HG03097 (cell line): ENCODE results near the gene TBX15.

Experiments
- ATAC-seq: cut with Tn5 transposase; IDR thresholded peaks from one replicate; pipeline ENCODE4 v1.9.1; 2021; ENCODE audit not compliant: unreplicated experiment, low FRiP score

Gene TBX15

GRCh38 chr1:119002028-119002686, 14.0 kb upstream of the TBX15 start:
- no peak for ATAC-seq

- no peak for ATAC-seq
Measured at GRCh38 chr1:119001181-119002027, 13.3 kb upstream of the TBX15 start.

- ATAC-seq: no peak
Measured at GRCh38 chr1:119000371-119001180, 12.4 kb upstream of the TBX15 start.

GRCh38 chr1:118999348-119000071, 11.4 kb upstream of the TBX15 start:
- ATAC-seq: no peak

- ATAC-seq: no peak
Measured at GRCh38 chr1:118998171-118998570, 10.0 kb upstream of the TBX15 start.

GRCh38 chr1:118997225-118997624, 9.1 kb upstream of the TBX15 start:
- no peak for ATAC-seq

GRCh38 chr1:118995312-118996016, 7.3 kb upstream of the TBX15 start:
- no peak for ATAC-seq

GRCh38 chr1:118993700-118994026, 5.5 kb upstream of the TBX15 start:
- ATAC-seq: no peak

- no peak for ATAC-seq
Measured at GRCh38 chr1:118992868-118993699, 4.9 kb upstream of the TBX15 start.

- no peak for ATAC-seq
Measured at GRCh38 chr1:118992237-118992825, 4.2 kb upstream of the TBX15 start.

- no peak for ATAC-seq
Measured at GRCh38 chr1:118991448-118991847, 3.3 kb upstream of the TBX15 start.

- no peak for ATAC-seq
Measured at GRCh38 chr1:118990513-118991152, 2.5 kb upstream of the TBX15 start.

GRCh38 chr1:118989878-118990378, 1.8 kb upstream of the TBX15 start:
- ATAC-seq: no peak

GRCh38 chr1:118989006-118989815, 1.1 kb upstream of the TBX15 start:
- ATAC-seq: no peak

GRCh38 chr1:118987468-118988185, 516 bp downstream of the TBX15 start:
- ATAC-seq: no peak

GRCh38 chr1:118986555-118987467, 1.3 kb downstream of the TBX15 start:
- ATAC-seq: no peak
